Measurements from ENCODE around the gene LMNTD1.
"Not testable (repeated sequence)": the region's sequence is repeated elsewhere in the genome, so short reads cannot be mapped to it uniquely, and the experiment has no call there.

Gene LMNTD1

GRCh38 chr12:25426821-25427220 lies 126.3 kb downstream of the LMNTD1 start:
- DNase-seq = not testable (repeated sequence)
